ENCODE data around the gene SMYD5. TPM values are rescaled to one million over a fixed set of nuclear protein-coding genes. Genes with fewer than 3 reads are reported as not detected.

Gene SMYD5
- total RNA-seq, 3 donors from 2014 or later, result 10.5 to 20.0 (median 16.0) TPM

GRCh38 chr2:73203055-73203681, 10.9 kb upstream of the SMYD5 start:
- no peaks in the 10 kb centered on the region for H3K36me3 ChIP-seq (ENCODE audit: low read depth)
- no peak overlapping the region for H3K4me3 ChIP-seq
- TF ChIP-seq CTCF (IDR thresholded peaks at IDR 0.05), result no peak
- no peaks in the 10 kb centered on the region for H3K9me3 ChIP-seq
- intact Hi-C loops (cut with DNase I, micrococcal nuclease), result no loop called here
- ATAC-seq, result peak; percentile 45
- DNase-seq, result no peak
- H3K4me1 ChIP-seq (ENCODE audit: low read depth), result peaks cover 14% of the 10 kb centered on the region

GRCh38 chr2:73205611-73206010, 8.4 kb upstream of the SMYD5 start:
- DNase-seq, result no peak
- TF ChIP-seq CTCF (IDR thresholded peaks at IDR 0.05), result no peak

GRCh38 chr2:73208258-73208657, 5.8 kb upstream of the SMYD5 start:
- TF ChIP-seq CTCF (IDR thresholded peaks at IDR 0.05), result no peak
- H3K36me3 ChIP-seq (ENCODE audit: low read depth), result no peaks in the 10 kb centered on the region
- DNase-seq (no peak), ATAC-seq (no peak)
- intact Hi-C loops (cut with DNase I, micrococcal nuclease), result no loop called here
- no peaks in the 10 kb centered on the region for H3K9me3 ChIP-seq
- no peak overlapping the region for H3K4me3 ChIP-seq
- H3K4me1 ChIP-seq (ENCODE audit: low read depth), result peaks cover 1% of the 10 kb centered on the region

More at GRCh38 chr2:73205611-73206010, 8.4 kb upstream of the SMYD5 start:
- intact Hi-C loops (cut with DNase I, micrococcal nuclease), result no loop called here
- H3K9me3 ChIP-seq, result no peaks in the 10 kb centered on the region
- H3K4me1 ChIP-seq (ENCODE audit: low read depth), result peaks cover 14% of the 10 kb centered on the region
- H3K4me3 ChIP-seq, result no peak overlapping the region
- H3K36me3 ChIP-seq (ENCODE audit: low read depth), result no peaks in the 10 kb centered on the region
- no peak for ATAC-seq

GRCh38 chr2:73210019-73210418, 4.0 kb upstream of the SMYD5 start:
- H3K4me1 ChIP-seq (ENCODE audit: low read depth), result peaks cover 9% of the 10 kb centered on the region

GRCh38 chr2:73210696-73211095, 3.3 kb upstream of the SMYD5 start:
- DNase-seq, result no peak
- no peak for ATAC-seq
- H3K9me3 ChIP-seq, result no peaks in the 10 kb centered on the region
- intact Hi-C loops (cut with DNase I, micrococcal nuclease), result no loop called here
- H3K4me1 ChIP-seq (ENCODE audit: low read depth), result peaks cover 10% of the 10 kb centered on the region
- TF ChIP-seq CTCF (IDR thresholded peaks at IDR 0.05), result no peak
- H3K4me3 ChIP-seq, result no peak overlapping the region
- no peaks in the 10 kb centered on the region for H3K36me3 ChIP-seq (ENCODE audit: low read depth)

More at GRCh38 chr2:73210019-73210418, 4.0 kb upstream of the SMYD5 start:
- Histone ChIP-seq H3K9me3 (no peaks in the 10 kb centered on the region), H3K36me3 (ENCODE audit: low read depth) (no peaks in the 10 kb centered on the region), H3K4me3 (no peak overlapping the region)
- TF ChIP-seq CTCF (IDR thresholded peaks at IDR 0.05), result no peak
- ATAC-seq (no peak), DNase-seq (no peak)
- intact Hi-C loops (cut with DNase I, micrococcal nuclease), result no loop called here

- intact Hi-C loops (cut with DNase I, micrococcal nuclease), result no loop called here
- no peak for TF ChIP-seq CTCF (IDR thresholded peaks at IDR 0.05)
- Histone ChIP-seq H3K4me1 (ENCODE audit: low read depth) (peaks cover 10% of the 10 kb centered on the region), H3K36me3 (ENCODE audit: low read depth) (no peaks in the 10 kb centered on the region), H3K9me3 (no peaks in the 10 kb centered on the region), H3K4me3 (no peak overlapping the region)
- ATAC-seq, result no peak
- DNase-seq, result no peak
Measured at GRCh38 chr2:73212098-73212447, 2.0 kb upstream of the SMYD5 start.
